ENCODE results near the gene ZNF644.

The ZNF644 gene

DNA sequence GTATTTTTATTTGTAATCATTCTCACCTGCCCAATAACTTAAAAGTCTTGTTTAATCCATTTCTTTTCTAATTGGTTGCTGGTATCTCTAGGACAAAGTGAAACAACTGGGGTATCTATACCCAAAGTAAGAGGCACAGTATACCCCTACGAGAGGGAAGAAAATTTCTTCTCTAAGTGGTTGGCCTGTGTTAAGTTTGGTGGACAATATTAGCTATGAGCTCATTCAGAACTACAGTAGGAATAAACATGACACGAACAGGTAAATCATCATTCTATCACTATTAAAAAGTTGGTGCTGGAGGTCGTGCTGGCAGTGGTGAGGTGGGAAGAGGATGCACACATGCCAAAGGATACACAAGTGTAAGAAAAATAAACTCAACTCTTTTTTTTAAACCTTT lies 99.6 kb downstream of the ZNF644 start:
- H3K79me2 ChIP-seq (ENCODE audit: insufficient read depth, low read length), result peaks cover 80% of the 10 kb centered on the region
- no peak for TF ChIP-seq EZH2 (IDR thresholded peaks at IDR 0.05; ENCODE audit: borderline replicate concordance, low read length)
- TF ChIP-seq, protein P1, sequence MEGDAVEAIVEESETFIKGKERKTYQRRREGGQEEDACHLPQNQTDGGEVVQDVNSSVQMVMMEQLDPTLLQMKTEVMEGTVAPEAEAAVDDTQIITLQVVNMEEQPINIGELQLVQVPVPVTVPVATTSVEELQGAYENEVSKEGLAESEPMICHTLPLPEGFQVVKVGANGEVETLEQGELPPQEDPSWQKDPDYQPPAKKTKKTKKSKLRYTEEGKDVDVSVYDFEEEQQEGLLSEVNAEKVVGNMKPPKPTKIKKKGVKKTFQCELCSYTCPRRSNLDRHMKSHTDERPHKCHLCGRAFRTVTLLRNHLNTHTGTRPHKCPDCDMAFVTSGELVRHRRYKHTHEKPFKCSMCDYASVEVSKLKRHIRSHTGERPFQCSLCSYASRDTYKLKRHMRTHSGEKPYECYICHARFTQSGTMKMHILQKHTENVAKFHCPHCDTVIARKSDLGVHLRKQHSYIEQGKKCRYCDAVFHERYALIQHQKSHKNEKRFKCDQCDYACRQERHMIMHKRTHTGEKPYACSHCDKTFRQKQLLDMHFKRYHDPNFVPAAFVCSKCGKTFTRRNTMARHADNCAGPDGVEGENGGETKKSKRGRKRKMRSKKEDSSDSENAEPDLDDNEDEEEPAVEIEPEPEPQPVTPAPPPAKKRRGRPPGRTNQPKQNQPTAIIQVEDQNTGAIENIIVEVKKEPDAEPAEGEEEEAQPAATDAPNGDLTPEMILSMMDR (IDR thresholded peaks at IDR 0.05; ENCODE audit: low read length), result no peak

GRCh38 chr1:90919900-90920299 lies 101.9 kb downstream of the ZNF644 start:
- no peak overlapping the region for H3K4me2 ChIP-seq (ENCODE audit: low read length)
- no peaks in the 10 kb centered on the region for H3F3A ChIP-seq (ENCODE audit: insufficient read depth, low read length)
- H3K4me1 ChIP-seq (ENCODE audit: insufficient read depth, low read length, severe bottlenecking), result no peaks in the 10 kb centered on the region
- no peaks in the 10 kb centered on the region for H3K9me2 ChIP-seq (ENCODE audit: low read depth, low read length)
- no peak for TF ChIP-seq EZH2 (IDR thresholded peaks at IDR 0.05; ENCODE audit: borderline replicate concordance, low read length)
- TF ChIP-seq, protein P1 (IDR thresholded peaks at IDR 0.05; ENCODE audit: low read length), result no peak
- no peak overlapping the region for H3K4me3 ChIP-seq (ENCODE audit: low read depth, low read length, poor library complexity, severe bottlenecking)
- no peak overlapping the region for H3K27ac ChIP-seq (ENCODE audit: low read depth, low read length, poor library complexity, severe bottlenecking)
- H2AFZ ChIP-seq (ENCODE audit: low read length), result no peak overlapping the region
- H3K27me3 ChIP-seq (ENCODE audit: insufficient read depth, low read length), result no peaks in the 10 kb centered on the region
- peaks cover 64% of the 10 kb centered on the region for H3K79me2 ChIP-seq (ENCODE audit: insufficient read depth, low read length)
- no peaks in the 10 kb centered on the region for H4K20me1 ChIP-seq (ENCODE audit: insufficient read depth, low read length)
- H3K9me3 ChIP-seq (ENCODE audit: low read length), result no peaks in the 10 kb centered on the region
- no peak overlapping the region for H3K9ac ChIP-seq (ENCODE audit: low read length)
- peaks cover 41% of the 10 kb centered on the region for H3K36me3 ChIP-seq (ENCODE audit: insufficient read depth, low read length)

More for the DNA sequence above, 99.6 kb downstream of the ZNF644 start:
- Histone ChIP-seq H3K4me3 (ENCODE audit: low read depth, low read length, poor library complexity, severe bottlenecking) (no peak overlapping the region), H3F3A (ENCODE audit: insufficient read depth, low read length) (no peaks in the 10 kb centered on the region), H2AFZ (ENCODE audit: low read length) (no peak overlapping the region), H3K4me2 (ENCODE audit: low read length) (no peak overlapping the region), H3K36me3 (ENCODE audit: insufficient read depth, low read length) (peaks cover 28% of the 10 kb centered on the region), H3K9me3 (ENCODE audit: low read length) (no peaks in the 10 kb centered on the region), H4K20me1 (ENCODE audit: insufficient read depth, low read length) (no peaks in the 10 kb centered on the region), H3K9me2 (ENCODE audit: low read depth, low read length) (no peaks in the 10 kb centered on the region), H3K27ac (ENCODE audit: low read depth, low read length, poor library complexity, severe bottlenecking) (no peak overlapping the region), H3K27me3 (ENCODE audit: insufficient read depth, low read length) (no peaks in the 10 kb centered on the region), H3K4me1 (ENCODE audit: insufficient read depth, low read length, severe bottlenecking) (no peaks in the 10 kb centered on the region), H3K9ac (ENCODE audit: low read length) (no peak overlapping the region)

GRCh38 chr1:90919190-90919719 lies 102.6 kb downstream of the ZNF644 start:
- no peaks in the 10 kb centered on the region for H4K20me1 ChIP-seq (ENCODE audit: insufficient read depth, low read length)

More at GRCh38 chr1:90919190-90919719, 102.6 kb downstream of the ZNF644 start:
- no peak for TF ChIP-seq EZH2 (IDR thresholded peaks at IDR 0.05; ENCODE audit: borderline replicate concordance, low read length)
- TF ChIP-seq, protein P1 (IDR thresholded peaks at IDR 0.05; ENCODE audit: low read length), result no peak
- Histone ChIP-seq H3K9me2 (ENCODE audit: low read depth, low read length) (no peaks in the 10 kb centered on the region), H3F3A (ENCODE audit: insufficient read depth, low read length) (no peaks in the 10 kb centered on the region), H3K9ac (ENCODE audit: low read length) (no peak overlapping the region), H3K36me3 (ENCODE audit: insufficient read depth, low read length) (peaks cover 47% of the 10 kb centered on the region), H3K9me3 (ENCODE audit: low read length) (no peaks in the 10 kb centered on the region), H3K27ac (ENCODE audit: low read depth, low read length, poor library complexity, severe bottlenecking) (no peak overlapping the region), H2AFZ (ENCODE audit: low read length) (no peak overlapping the region), H3K4me3 (ENCODE audit: low read depth, low read length, poor library complexity, severe bottlenecking) (no peak overlapping the region), H3K4me1 (ENCODE audit: insufficient read depth, low read length, severe bottlenecking) (no peaks in the 10 kb centered on the region), H3K4me2 (ENCODE audit: low read length) (no peak overlapping the region), H3K79me2 (ENCODE audit: insufficient read depth, low read length) (peaks cover 57% of the 10 kb centered on the region), H3K27me3 (ENCODE audit: insufficient read depth, low read length) (no peaks in the 10 kb centered on the region)
